Lung microvascular endothelial cell (primary cell): Measurements from ENCODE around the gene EEF1AKMT3. TPM values are rescaled to one million over a fixed set of nuclear protein-coding genes. Genes with fewer than 3 reads are reported as not detected.
"Not testable (repeated sequence)": the region's sequence is repeated elsewhere in the genome, so short reads cannot be mapped to it uniquely, and the experiment has no call there.

Experiments
- DNase-seq, 2 donors: peaks; one replicate each; pipeline versions ENCODE4 v3.0.0 to v3.0.0-alpha.2; 2010; ENCODE audit warnings: low read depth in 2 of 2
- total RNA-seq: library from RNA; depleted of rRNA; stranded (reverse); fragments of >200 nt; gene quantifications from 2 replicates; pipeline ENCODE4 v1.2.1, GENCODE V29; 2014

EEF1AKMT3 gene
- total RNA-seq, 1 donor from 2014 or later, result 5.0 TPM

DNA sequence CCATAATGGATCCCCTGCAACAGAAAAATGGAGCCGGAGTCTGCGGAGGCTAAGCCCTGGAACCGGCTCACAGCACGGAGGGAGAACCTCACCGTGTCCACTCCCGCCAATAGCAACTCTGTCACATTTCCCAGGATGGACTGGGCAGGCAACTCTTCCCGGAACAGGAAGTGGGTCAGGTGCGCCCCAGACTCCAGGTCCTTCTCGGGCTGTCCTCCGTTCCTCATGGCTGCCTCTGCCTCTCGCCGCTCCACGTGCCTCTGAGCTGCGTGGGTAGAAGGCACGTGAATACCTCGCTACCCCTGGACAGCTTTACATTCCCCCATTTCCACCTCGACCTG is 7.8 kb upstream of the EEF1AKMT3 start:
- no peak for DNase-seq

DNA sequence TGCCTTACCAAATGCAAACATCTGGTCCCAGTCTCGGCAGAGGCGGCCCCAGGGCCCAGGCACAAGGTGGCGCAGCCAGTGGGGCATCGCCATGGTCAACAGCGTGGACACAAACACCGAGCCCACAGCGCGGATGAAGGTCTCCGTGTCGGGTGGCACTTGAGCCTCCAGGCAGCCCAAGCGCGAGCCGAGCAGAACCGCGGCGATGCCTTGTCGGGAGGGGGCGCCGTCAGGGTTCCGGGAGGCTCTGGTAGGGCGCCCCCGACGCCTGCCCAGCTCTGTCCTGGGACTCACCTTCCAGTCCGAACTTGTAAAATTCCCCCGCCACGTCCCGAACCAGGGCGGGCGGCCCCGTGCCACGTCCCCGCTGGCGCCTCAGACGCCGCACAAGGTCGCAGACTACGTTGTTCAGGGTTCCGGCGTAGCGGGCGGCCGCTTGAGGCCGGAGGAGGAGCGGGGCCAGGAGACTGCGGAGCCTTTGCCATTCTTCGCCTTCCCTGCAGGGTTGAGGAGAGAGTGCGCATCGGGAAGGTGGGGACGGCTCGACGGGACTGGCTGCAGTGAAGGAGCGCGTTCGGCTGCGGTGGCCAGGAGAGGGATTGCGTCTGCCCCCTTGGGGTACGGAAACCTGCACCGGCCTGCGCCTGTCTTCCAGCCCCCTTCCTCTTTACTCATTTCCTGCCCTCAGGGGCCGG is 7.3 kb upstream of the EEF1AKMT3 start:
- DNase-seq, result peak in 1 of 2 donors; percentile 48

DNA sequence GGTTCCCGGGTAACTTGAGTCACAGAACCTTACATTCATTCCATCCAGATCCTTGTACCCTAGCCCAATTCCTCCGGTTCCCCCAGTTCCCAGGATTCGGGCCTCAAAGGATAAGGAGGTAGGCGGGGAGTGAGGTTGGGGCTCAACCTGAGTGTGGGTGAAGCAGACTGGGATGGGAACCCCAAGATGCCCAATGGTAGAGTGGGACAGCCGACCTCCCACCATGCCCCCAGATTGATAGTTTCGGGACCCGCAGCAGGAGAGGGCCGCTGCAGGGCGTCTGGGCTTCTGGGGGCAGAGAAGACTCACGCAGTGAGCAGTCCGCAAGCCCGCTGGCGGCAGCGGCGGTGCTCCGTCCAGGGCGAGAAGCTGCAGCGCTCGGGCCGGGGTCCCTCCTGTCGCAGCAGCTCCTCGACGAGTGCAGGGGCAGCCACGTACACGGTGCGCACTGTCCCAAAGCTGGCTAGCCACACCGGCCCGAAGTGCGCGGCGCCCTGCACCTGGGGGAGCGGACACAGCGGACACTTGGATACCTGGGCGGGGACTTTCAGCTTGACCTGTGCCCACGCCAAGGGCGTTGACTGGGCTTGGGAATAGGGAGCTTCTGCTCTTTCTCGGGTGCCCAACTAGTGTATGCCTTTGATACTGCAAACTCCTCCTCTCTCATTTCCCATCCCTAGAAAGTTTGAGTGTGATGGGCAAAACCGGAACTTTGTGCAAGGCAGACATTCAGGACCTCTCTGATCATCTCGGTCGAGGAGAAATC is 6.5 kb upstream of the EEF1AKMT3 start:
- no peak for DNase-seq

DNA sequence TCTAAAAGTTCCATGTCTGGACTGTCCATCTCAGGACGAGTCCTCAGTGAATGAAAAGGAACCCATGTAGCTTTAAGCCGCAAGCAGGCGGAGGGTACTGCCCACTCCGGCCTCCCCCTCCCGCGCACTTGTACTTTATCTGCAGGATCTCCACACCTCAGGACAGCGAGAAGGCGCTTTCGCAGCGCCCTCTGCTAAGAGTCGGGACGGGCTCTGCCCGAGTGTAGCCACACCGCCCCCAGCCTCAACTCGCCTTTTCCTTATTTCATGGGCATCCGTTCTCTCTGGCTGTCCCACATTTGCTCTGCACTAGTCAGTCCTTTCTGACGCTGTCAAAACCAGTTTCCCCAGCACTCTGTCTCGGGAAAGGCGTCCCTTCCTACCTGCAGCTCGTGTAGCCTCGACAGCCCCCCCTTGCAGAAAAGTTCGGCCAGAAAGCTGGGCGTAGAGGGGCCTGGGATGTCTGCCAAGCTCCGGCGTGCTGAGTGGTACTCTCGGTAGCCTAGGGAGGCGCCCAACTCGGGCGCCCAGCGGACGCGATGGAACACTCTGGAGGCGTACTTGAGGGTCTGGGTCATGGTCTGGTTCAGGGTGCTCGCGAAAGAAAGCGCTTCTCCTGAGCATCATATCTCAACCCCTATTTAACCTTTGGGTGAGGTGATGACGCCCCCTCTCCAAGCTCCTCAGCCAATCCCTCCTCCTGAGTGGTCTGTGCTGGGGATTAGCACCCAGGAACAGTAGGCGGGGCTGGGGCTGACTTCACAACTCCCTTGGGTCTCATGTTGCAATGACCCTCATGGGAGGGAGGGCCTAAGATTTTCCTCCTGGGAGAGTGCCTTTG is 5.7 kb upstream of the EEF1AKMT3 start, which contains the start of gene CYP27B1:
Gene CYP27B1, minus strand, starts transcription at position 615 of the 841 bp plus-strand sequence. Its CDS starts 37 bp downstream, at position 578.
- no peak for DNase-seq

- DNase-seq, result no peak
Measured at GRCh38 chr12:57767305-57767698, 5.1 kb upstream of the EEF1AKMT3 start.

DNA sequence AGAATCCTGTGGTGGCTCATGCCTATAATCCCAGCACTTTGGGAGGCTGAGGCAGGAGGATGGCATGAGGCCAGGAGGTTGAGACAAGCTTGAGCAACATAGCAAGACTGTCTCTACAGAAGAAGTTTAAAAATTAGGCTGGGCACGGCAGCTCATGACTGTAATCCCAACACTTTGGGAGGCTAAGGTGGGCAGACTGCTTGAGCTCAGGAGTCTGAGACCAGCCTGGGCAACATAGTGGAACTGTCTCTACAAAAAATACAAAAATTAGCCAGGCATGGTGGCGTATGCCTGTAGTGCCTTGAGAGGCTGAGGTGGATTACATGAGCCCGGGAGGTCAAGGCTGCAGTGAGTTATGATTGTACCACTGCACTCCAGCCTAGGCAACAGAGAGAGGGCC is 4.5 kb upstream of the EEF1AKMT3 start:
- no peak for DNase-seq

DNA sequence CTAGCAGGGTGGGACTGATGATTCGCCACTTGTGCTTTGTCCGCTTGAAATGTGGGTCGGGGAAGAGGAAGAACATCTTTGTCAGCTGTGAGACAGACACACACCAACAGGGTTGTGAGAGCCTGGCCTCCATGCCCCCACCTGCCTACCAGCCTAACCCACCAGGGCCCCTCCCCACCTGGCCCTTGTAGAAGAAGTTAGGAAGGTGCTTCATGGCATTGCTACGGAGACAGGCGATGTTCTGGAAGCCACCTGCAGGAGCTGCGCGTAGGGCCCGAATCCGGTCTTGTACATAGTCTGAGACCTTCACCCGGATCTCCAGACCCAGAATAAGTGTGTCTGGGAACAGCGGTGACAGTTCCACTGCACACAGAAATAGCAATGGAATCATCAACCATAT is 2.8 kb upstream of the EEF1AKMT3 start:
- no peak for DNase-seq

GRCh38 chr12:57770734-57771133 is 1.7 kb upstream of the EEF1AKMT3 start:
- no peak for DNase-seq

DNA sequence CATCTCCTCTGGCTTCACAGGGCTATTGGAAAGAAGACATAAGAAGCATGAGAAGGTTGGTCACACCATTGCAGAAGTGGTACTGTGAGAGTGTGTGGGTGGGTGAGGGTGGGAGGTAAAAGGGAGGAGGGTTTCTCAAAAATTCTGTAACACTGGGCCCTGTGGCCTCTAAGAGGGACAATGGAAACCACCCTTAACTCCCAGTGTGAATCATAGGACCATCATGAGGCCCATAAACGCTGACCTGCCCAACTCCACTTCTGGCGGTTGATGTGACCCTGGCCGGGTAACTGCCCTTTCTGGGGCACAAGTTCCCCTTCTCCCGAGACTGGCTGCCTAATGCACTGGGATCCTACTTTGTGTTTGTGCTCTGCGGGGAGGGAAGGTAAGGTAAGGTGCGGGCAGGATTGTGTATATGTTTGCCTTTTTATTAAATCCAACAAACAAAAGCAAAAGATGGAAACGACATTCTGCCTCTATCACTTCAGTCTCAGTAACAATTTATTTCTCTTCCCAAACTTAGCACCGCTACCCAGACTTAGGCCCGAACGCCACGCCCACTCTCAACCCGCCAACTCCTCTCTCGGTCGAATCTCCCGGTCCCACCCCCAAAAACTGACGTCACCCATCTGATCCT is 1.1 kb upstream of the EEF1AKMT3 start:
- peak; percentile 90 for DNase-seq

- DNase-seq, result peak; percentile 97 to 98
Measured at GRCh38 chr12:57771873-57772428, 463 bp upstream of the EEF1AKMT3 start, which contains the start of gene METTL1. METTL1 (minus strand) TSS chr12:57772105; CDS start chr12:57772083, 22 bp downstream.

GRCh38 chr12:57774634-57775033 is 2.2 kb downstream of the EEF1AKMT3 start:
- DNase-seq, result not testable (repeated sequence)

DNA sequence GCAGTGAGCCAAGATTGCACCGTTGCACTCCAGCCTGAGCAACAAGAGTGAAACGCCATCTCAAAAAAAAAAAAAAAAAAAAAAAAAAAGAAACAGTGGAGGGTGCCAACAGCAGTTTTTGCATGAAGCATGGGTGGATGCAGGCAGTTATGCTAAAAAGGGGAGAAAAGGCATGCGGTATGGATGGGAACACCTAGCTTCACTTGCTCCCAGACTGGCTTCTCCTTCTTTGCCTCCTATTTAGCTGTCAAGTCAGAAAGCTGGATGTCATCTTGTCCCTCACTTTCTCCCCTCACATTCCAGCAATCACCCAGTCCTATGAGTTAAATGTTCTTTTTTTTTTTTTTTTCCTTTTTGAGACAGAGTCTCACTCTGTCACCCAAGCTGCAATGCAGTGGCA is 2.6 kb downstream of the EEF1AKMT3 start:
- DNase-seq, result no peak

DNA sequence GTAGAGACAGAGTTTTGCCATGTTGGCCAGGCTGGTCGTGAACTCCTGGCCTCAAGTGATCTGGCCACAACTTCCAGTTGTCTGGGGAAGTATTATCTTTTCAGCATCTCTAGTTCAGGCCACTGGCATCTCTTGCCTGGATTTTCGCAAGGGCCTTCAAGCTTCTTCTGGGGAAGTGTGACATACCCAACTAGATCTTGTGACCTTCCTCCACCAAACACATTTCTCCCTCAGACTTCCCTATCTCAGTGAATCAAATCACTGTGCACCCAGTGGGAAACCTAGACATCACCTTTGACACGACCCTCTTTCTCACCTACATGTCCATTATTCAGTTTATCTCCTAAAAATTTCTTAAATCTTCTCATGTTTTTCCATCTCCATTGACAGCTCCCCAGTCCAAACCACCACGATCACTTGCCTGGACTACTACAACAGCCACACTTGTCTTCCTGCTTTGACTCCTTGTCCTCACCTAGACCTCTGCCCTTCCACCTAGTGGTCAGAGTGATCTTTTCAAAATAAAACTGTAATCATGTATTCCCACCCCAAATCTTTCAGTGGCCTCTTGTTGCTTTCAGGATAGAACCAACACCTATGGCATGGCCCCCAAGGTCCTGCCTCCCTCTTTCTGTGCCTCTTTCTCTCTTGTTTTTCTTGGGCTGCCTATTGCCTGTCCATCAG is 3.3 kb downstream of the EEF1AKMT3 start:
- no peak for DNase-seq

DNA sequence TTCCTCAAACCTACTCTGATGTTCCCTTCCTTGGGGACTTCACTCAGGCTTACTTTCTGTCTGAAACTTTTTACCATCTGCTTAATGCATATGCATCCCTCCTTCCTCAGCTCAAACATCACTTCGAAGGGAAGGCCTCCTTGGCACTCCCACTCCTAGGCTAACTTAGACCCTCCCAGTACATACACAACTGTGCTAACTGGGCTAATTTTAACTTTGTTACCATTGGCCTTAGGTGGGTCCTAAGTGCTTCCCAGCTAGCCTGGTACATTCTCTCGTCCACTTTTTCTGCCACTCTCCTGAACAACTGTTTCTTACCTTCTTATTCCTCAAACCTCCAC is 3.8 kb downstream of the EEF1AKMT3 start:
- DNase-seq, result no peak

DNA sequence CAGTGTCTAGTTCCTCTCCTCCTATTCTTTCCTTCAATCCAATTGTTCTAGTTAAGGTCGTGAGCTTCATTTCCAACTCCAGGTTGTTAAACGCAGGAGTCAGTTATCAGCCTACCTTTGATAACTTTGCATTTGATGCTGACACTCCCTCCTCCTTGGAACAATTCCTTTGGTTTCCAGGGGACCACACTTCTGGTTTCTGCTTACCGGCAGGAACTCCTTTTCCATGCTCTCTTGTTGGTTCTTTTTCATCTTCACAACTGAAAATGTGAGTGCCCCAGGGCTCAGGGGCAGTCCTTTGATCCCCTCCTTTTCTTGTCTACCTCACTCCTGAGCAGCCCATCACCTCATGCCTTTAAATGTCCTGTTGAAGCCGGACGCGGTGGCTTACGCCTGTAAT is 5.0 kb downstream of the EEF1AKMT3 start:
- DNase-seq, result no peak

- DNase-seq, result no peak
Measured at GRCh38 chr12:57777911-57778310, 5.5 kb downstream of the EEF1AKMT3 start.

DNA sequence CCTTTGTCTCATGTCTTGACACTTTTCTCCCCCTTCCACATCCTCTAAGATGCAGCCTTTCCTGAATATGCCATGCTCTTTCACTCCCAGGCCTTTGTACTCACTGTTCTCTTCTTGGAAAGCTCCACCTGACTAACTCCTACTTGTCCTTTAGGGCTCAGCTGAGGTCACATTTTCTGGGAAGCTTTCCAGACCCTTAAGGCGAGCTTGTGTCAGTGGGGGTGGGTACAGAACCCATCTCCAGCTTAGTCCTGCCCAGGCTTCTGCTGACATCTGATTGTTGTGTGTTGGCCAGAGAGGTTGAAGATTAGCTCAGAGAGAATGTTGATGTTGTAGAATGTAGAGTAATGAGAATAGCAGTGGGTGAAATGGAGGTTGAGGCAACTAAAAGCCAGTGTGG is 7.3 kb downstream of the EEF1AKMT3 start:
- no peak for DNase-seq

- no peak for DNase-seq
Measured at GRCh38 chr12:57780284-57780897, 8.0 kb downstream of the EEF1AKMT3 start.

DNA sequence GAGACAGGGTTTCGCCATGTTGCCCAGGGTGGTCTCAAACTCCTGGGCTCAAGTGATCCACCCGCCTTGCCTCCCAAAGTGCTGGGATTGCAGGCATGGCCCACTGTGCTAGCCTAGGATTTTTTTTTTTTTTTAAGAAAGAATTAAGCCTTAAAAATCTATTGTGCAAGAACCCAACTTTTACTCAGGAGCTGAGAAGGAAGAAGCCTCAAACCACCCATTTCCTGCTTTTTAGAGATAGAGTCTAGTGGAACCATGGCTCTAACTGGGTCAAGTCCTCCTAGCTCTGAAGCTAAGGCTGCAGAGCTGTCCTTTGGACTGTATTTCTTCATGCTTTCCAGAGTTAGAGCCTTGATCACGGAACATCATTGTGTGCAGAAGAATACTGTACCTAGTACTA is 8.8 kb downstream of the EEF1AKMT3 start:
- no peak for DNase-seq

- DNase-seq, result no peak
Measured at GRCh38 chr12:57781801-57782200, 9.4 kb downstream of the EEF1AKMT3 start.
